HG03045 (cell line): ENCODE data around the gene WFDC1.

Source experiments
- ATAC-seq: cut with Tn5 transposase; IDR thresholded peaks from one replicate; pipeline ENCODE4 v1.9.1; 2021; ENCODE audit warnings: mild to moderate bottlenecking, moderate library complexity; ENCODE audit not compliant: unreplicated experiment

The WFDC1 gene

GRCh38 chr16:84370723-84371552 is 76.3 kb downstream of the WFDC1 start:
- ATAC-seq, result no peak

DNA sequence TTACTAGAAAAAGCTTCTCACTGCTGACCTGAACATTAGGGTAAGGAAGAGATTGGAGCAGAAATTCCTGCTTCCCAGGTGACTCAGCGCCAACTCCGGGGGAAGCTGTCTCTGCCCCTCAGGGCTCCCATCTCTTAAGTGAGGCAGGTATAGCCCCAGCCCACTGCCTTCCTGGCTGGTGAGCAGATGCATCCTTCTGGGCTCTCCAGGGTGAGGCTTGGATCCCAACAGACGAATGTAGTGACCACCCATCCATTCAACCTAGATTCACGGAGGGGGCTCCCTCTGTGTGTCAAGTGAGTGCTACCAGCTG is 76.8 kb downstream of the WFDC1 start:
- no peak for ATAC-seq

DNA sequence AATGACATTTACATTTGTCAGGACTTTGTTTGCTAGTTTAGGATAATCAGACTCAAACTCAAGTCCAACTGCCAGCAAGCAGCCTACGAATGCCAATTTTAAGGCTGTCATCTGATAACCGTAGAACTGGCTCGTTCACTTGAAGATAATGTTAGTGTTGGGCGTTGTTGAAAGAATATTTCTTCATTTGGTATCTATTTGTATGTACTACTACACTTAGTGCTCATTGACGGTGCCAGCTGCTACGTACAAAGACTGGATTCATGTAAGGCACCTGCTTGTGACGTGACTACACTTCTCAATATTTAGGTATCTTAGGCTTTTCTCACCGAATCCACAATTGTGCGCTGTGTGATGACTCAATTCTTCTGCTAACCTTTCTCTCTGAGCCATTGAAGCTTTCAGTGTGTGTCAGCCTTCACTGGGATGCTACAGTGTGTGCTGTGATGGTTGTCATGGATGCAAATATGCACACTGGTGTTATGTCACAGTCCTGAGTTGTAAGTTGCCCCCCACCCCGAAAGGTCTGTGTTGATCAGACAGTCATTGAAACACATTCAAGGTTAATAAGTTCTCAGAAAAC is 79.3 kb downstream of the WFDC1 start:
- ATAC-seq, result no peak

- no peak for ATAC-seq
Observed at GRCh38 chr16:84378099-84378498, 83.4 kb downstream of the WFDC1 start.

GRCh38 chr16:84378567-84378966 is 83.9 kb downstream of the WFDC1 start:
- ATAC-seq, result no peak

- ATAC-seq, result no peak
Observed at GRCh38 chr16:84379008-84379708, 84.5 kb downstream of the WFDC1 start.
